Stimulated activated CD8-positive, alpha-beta memory T cell treated with anti-CD3 and anti-CD28 coated beads, Interleukin-2, amount 100 ng/mL, for 1 hour (primary cell): ENCODE data around the gene MVK.

ENCODE experiments used
- DNase-seq, 2 donors: peaks; one replicate each; pipeline ENCODE4 v3.0.0-alpha.2; 2020; ENCODE audit warnings: low read depth in 2 of 2

Gene MVK

DNA sequence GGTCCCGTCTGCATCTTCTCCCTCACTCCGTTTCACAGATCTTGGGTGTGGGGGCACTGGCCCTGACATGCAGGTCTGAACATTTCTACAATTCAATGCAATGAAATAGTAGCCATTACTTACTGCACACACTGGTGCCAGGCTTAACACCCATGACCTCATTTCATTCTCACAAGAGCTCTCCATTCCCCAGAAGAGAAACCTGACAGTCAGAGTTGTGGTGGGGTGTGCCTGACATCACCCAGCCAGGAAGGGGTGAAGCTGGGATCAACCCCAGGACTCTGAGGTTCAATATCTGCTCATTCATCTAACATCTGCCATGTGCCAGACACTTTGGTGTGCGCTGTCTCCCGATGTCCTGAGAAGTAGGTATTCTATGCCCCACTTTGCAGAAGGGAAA lies 34.7 kb downstream of the MVK start:
- DNase-seq: no peak

DNA sequence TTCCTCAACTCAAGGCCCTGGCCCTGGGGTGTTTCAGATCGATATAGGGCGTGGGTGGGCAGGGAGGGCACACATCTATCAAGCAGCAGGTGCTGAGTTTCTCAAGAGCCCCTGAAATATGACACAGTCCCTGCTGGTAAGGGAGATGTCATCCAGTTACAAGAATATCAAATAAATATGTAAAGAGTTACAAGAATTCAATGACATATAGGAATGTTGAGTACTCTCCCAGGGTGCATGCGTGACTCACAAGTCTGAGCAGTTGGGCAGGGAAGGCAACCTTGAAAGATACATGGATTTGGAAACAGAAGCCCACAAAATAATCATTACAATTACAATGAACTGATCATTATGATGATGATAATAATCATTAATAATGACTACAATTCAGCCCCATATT lies 35.2 kb downstream of the MVK start:
- no peak for DNase-seq

DNA sequence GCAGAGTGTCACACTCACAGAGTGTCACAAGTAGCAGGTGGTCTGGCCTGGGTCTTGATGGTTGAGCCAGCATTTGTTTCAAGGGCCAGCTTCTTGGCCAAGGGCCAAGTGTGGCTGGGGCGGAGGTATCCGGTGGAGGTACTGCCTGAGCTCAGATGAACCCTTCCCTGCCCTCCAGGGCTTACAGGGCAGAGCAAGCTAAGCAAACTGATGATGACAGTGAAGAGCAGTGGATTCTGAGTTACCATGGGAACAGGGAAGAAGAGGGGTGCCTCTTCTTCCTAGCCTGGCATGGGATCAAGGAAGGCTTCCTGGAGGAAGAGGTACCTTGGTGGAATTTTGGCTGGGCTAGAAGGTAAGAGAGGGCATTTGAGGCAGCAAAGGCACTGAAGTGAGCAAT lies 35.7 kb downstream of the MVK start:
- no peak for DNase-seq

DNA sequence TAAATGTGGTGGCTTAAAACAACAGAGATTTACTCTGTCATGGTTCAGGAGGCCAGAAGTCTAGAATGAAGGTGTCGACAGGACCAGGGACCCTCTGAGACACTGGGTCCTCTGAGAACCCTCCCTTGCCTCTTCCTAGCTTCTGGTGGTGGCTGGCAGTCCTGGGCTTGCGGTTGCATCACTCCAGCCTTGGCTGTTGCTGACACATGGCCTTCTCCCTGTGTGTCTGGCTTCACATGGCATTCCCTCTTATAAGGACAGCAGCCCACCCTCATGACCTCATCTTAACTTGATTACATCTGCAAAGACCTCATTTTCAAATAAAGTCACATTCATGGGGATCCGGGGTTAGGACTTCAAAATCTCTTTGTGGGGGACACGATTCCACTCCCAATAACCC lies 36.9 kb downstream of the MVK start:
- no peak for DNase-seq

DNA sequence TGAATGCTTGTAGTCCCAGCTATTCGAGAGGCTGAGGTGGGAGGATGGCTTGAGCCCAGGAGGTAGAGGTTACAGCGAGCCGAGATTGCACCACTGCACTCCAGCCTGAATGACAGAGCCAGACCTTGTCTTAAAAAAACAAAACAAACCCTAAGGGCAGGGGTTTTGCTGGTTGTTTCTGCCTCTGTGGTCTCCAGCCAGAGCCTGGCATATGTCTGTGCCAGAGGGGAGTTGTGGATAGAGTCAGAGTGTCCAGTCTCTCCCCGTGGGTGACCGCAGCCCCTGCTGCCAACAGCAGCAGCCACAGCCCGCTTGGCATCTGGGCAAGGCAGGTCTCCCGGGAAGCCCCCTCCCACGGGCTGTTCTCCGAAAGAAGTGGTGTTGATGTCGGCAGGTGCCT lies 37.6 kb downstream of the MVK start:
- no peak for DNase-seq

DNA sequence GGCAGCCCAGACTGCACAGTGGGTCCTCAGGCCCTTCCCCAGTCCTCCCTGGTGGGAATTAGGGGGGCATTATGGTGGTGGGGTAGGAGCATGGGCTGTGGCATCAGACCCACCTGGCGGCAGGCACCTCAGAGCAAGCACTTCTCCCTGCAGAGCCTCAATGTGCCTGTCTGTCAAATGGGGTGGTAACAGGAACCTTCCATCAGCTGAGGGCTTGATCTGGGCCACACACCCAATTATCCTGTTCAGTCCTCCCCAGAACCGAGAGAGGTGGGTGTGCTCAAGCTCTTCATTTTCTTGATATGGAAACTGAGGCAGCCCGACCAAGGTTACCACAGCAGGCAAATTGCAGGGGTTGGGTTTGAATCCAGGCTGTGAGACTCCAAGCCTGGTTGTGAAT lies 38.4 kb downstream of the MVK start:
- DNase-seq: no peak

DNA sequence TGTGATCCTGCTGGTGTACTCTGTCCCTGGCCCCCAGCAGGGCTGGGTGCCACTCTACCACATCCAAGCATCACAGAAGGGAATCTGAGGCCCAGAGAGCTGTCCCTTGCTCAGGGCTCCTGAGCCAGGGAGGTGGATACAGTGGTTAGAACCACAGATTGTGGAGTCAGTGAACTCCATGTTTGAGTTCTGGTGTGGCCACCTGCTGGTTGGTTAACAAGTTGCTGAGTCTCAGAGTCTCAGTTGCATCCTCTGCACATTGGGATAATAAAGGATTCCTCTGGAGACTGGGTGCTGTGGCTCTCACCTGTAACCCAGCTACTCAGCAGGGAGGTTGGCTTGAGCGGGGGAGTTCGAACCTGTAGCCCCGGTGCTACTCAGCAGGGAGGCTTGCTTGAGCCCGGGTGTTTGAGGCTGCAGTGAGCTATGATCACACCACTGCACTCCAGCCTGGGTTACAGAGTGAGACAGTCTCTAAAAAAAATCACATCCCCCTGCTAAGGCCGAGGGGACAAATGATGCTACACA lies 39.4 kb downstream of the MVK start:
- DNase-seq: no peak

DNA sequence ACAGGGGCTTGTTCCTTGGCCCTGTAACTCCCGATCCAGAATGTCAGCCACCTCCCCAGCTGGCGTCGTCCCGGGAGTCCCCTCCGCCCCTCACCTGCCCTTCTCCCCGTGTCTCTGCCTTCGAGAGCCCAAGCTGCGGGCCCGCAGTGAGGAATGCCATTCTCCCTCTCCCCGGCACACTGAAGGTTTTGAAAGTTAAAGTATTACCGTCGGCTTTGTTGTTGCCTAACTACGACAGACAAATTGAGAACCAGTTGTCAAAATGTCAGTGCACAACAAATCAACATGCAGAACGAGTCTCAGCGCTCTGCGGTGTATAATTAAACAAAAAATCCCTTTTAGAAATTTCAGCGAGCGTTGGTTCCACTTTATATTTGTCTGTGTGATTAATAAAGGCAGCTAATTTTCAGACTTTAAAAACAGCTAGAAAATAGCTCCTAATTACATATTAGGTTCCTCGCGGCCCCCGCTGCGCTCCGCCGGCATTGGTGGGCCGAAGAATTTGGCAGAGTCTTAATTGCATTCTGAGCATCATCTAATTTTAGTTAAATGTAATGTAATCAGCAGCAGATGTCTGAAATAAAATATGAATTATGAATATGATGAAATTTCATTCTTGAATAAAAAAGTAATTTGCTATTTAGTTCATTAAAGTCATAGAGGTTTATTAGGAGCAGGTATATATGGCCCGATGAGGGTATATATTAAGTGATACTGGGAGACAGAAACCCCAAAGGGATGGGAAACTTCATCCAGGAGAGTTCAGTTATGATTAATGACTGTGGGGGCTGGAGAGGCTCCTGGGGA lies 40.3 kb downstream of the MVK start:
- no peak for DNase-seq

DNA sequence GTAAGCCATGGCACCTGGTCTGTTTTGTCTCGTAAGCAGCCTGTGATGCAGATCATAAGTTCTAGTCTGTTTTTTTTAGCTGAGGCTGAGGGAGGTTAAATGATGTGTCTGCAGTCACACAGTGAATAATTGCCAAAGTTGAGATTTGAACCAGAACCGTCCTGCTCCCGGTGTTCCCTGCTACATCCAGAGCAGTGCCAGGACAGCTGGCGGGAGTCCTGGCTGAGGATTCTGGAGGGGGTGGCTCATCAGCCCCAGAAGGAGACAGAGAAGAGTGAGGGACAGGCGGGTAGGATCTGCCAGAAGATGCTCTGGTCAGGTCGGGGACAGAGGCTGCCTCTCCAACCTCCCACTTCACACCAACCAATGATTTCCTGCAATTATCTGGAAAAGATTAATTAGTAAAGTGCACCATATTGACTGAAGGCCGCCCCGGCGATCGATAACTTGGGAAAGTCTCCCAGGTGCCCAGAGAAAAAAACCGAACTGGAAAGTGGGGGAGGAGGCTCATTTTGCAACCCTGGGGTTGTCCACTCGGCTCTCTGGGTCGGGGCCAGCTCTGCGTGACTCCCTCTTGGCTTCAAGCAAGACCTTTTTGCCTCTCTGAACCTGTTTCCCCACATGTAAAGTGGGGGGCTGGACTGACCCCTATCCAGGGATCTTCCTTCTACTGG lies 42.1 kb downstream of the MVK start:
- no peak for DNase-seq

DNA sequence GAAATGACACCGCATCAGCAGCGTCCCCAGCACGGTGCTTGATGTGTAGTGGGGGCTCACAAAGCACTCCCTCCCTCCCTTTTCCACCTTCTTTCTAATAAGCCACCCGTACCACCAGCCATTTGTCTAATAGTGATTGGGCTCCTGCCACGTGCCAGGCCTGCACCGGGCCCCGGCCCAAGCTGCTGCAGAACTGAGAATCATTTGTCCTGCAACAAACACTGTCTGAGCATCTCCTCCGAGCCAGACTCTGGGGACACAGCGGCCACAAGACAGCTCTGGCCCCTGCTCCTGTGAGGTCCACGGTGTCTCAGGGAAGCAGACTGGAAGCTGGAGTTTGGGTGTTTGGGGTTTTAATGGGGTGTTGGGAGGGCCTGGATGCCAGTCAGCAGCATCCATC lies 43.9 kb downstream of the MVK start:
- no peak for DNase-seq

DNA sequence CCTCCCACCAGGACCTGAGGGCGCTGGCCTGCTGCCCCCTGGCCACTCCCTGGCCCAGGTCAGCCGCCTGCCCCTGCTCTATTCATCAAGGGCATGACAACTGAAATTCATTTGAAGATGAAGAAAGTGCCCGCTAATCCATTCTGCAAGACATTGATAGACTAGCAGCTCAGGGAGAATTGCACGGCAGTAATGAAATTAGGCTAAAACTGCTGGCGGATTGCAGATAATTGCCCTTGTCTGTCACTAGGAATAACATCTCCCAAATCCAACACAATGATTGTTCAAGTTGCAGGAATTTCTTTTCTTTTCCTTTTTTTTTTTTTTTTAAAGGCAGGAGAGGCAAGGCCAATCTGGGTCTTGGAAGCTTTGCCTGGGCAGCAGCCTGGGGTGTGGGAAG lies 44.5 kb downstream of the MVK start:
- no peak for DNase-seq

DNA sequence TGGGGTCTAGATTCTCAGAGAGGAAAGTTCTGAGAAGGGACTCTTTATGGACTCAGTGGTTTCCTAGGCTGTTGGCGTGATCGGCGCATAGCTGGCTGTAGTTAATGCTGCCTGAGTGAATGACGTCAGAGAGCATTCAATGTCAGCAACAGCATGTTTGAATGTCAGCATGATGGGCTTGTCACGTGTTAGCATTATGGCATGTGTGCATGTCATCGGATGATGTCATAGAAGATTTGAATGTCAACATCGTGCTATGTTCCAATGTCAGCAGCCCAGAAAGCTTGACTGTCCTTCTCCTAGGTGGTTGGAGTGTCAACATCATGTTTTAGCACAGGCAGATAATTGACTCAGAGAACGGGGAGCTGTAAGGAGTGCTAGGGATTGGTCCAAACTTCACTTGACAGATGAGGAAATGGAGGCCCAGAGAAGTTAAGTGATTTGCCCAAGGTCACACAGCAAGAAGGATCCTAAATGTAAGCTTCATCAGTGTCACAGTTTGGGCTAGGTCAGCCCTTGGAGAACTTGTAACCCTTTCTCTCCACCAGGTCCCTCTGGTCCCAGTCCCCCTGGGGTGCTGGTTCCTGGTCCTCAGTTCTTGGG lies 45.5 kb downstream of the MVK start:
- no peak for DNase-seq

DNA sequence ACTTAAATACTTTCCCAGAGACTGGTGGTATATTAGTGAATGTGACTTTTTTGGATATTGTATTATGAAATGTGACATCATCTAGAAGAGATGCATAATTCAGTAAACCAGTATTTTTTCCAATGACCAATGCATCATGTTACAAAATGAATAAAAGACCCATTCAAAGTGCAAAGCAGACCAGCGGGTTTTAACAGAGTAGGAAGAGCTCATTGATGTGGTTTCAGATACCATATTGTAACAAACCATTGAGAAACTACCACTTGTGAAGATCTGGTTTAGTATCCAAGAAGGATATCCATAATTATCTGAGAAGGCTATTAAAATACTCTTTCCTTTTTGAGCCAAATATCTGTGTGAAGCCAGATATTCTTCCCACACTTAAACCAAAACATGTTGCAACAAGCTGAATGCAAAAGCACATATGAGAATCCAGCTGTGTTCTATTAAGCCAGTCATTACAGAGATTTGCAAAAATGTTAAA lies 47.7 kb downstream of the MVK start:
- no peak for DNase-seq

DNA sequence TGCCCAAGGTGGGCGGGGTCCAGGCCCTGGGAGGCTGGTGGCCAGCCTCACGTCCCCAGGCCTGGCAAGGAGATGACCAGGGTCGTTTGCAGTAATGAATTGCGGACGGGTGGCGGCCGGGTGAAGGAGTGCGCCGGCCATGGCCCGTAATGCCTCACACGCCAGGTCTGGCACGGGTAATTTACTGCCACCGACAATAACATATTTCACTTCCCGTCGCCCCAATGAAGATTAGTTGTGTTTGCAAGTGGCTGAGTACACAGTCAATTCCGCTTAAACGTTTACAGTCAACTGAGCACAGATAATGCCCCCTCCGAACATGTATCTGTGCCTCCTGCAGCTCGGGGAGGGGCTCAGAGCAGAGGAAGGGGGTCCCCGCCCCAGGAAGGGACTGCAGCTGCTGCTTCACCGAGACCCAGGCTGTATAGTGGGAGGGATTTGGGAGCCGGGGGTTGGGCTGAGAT lies 48.3 kb downstream of the MVK start:
- no peak for DNase-seq

DNA sequence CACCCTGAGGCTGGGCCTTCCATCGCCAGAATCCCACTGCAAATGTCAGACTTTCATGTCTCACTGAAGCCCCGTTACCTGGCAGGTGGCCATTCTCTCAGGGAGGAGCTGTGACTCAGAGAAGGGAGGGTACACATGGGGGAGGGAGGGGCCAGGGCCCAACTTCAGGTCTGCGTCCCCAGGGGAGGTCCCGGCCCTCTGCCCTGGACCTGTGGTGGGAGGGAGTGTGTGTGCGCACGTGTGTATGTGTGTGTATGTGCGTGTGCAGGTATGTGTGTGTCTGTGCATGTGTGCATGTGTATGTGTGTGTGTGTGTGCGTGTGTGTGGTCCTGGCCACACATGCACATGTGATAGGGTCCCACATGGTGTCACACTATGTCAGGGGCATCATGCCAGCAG lies 50.9 kb downstream of the MVK start:
- no peak for DNase-seq

DNA sequence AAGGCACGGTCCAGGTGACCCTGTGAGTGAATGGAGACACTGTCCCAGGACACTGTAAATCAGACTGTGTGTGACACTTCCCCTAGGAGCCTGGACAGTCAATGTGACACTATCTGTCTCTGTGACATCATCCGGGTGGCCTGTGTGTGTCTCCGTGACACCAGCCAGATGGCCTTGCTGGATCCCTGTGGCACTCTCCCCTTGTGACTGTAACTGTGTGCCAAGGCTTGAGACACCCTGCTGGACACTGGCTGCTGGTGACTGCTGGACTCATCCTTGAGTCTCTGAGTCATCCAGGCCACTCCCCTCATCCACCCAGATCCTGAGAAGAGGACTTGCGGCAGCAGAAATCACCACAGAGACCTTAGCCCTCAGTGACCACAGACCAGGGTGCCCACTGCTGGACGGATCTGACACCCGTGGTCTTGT lies 51.6 kb downstream of the MVK start:
- no peak for DNase-seq

DNA sequence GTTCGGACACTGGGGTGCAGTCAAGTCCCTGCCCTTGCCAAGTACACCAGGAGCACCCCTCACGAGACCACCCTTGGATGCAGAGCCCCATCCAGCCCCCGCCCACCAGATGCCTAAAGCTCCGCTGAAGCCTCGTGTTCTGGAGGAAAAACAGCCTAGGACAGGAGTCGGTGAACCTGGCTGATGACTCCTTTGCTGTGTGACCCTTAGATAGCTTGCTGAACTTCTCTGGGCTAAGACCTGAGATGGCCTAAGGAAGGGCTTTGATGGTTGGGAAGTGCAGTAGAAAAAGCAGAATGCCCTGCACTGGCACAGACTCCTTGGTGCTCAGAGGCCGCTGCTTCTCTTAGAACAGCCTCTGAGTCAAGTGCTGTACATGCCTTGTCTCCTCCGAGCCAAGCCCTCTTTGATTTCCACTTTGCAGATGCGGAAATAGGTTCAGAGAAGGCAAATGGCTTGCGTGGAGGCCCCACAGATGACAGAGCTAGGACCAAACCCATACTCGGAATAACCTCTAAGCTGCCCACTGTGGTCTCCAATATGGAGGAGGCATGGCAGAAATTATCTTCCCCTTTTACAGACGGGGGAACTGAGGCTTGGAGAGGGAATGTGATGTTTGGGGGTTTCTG lies 52.3 kb downstream of the MVK start:
- DNase-seq: no peak

DNA sequence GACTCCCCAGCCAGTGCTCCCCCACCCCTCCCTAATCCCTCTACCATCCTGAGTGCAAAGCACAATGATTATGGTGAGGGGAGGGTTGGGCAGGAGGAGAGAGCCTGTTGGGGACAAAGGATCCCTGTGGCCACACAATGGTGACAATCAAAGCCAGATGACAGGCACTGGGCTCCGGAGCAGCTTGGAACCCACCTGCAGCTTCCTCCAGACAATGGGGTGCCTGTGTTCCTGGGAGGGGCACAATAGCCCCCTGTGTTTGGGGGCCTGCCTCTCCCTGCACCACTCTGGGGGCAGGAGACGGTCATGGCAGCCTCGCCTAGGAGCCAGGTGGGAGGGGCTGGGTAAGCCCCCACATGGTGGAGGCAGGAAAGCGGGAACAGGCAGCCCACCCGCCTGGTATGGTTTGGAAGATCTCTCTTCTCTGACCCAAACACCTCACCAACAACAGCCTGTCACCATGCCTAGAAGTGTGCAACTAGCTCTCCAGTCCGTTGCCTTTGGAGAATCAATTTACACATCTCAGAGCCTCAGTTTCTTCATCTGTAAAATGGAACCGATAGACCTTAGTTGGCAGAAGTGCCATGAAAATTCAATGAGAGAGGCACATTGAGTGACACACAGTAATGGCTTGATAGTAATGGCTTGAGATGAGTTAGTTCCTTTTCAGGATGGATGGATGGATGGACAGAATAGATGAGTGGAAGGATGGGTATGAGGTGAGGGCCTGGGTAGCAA lies 53.0 kb downstream of the MVK start:
- DNase-seq: no peak

DNA sequence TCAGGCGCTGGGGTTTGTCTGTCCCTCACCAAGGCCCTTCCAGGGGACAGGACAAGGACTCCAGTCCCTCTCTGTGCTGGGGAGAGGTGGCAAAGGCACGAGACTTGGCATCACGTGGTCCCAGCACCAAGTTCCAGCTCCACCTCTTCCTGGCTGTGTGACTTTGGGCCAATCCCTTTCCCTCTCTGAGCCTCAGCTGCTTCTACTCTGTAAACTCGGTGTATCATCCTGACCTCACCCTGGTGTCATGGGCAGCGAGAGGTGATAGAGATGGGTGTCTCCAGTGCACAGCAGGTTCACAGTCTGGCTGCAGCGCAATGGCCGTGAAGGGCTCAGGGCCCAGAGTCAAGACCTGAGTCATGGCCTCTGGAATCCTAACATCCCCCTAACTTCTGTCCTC lies 54.0 kb downstream of the MVK start:
- DNase-seq: no peak

DNA sequence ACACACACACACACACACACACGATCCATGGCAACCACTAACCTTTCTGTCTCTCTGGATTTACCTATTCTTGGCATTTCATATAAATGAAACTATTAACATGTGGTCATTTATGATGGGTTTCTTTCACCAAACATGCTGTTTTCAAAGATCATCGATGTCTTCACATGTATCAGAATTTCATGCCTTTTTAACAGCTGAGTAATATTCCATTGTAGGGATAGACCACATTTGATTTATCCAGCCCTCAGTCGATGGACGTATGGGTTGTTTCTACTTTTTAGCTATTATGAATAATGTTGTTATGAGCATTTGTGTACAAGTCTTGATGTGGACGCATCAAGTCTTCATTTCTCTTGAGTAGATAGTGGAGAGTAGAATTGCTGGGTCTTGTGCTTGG lies 56.5 kb downstream of the MVK start:
- no peak for DNase-seq

DNA sequence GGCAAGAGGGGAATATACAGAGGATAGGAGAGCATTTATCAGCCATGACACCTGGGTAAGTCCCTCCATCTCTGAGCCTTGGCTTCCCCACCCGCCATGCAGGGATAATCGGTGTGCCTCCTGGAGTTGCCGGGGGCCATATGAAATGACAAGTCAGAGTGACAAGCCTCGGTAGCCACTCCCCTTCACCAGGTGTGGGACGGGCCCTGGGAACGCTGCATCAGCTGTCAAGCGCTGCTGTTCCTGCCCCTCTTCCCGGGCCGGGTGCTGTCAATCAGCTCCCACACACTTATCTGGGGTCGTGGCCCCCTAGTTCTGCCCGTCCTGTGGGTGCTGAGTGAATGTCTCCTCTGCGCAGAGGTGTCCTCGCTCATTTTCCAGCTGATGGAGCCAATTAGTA lies 57.2 kb downstream of the MVK start:
- DNase-seq: no peak

DNA sequence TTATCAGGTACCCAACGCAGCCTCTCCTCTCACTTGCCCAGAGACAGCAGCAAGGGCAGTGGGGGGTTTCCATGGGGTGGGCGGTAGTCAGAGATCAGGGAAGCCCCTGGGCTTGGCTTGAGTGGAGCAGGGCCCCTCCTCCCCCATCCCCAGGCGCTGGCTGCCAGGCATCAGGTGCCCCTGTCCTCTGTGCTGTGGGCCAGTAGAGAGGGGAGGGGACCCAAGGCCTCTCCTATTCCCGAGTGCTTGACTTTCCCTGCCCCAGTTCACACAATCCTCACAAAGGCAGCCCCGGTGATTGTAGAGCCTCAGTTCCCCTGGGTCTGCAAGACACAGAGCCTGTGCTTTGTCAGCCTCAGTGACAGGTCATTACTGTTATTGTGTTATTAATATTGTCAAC lies 57.7 kb downstream of the MVK start:
- no peak for DNase-seq
